ENCODE measurements around the gene TEAD4.

TEAD4 gene

GRCh38 chr12:3014641-3015040, 55.4 kb downstream of the TEAD4 start:
- Histone ChIP-seq H3K36me3 (no peaks in the 10 kb centered on the region), H3K27me3 (no peaks in the 10 kb centered on the region), H3K4me1 (no peaks in the 10 kb centered on the region), H3K9me3 (no peaks in the 10 kb centered on the region), H3K4me3 (ENCODE audit: low read depth, low read length) (no peak overlapping the region)
- no peak for DNase-seq
- TF ChIP-seq CTCF (IDR thresholded peaks at IDR 0.05; ENCODE audit: low read depth, low read length), result no peak

GRCh38 chr12:3015356-3015755, 56.2 kb downstream of the TEAD4 start:
- DNase-seq, result no peak
- no peaks in the 10 kb centered on the region for H3K4me1 ChIP-seq
- H3K9me3 ChIP-seq, result no peaks in the 10 kb centered on the region
- H3K27me3 ChIP-seq, result no peaks in the 10 kb centered on the region
- no peaks in the 10 kb centered on the region for H3K36me3 ChIP-seq
- no peak overlapping the region for H3K4me3 ChIP-seq (ENCODE audit: low read depth, low read length)
- no peak for TF ChIP-seq CTCF (IDR thresholded peaks at IDR 0.05; ENCODE audit: low read depth, low read length)

- Histone ChIP-seq H3K4me3 (ENCODE audit: low read depth, low read length) (no peak overlapping the region), H3K27me3 (no peaks in the 10 kb centered on the region), H3K9me3 (no peaks in the 10 kb centered on the region), H3K36me3 (no peaks in the 10 kb centered on the region), H3K4me1 (no peaks in the 10 kb centered on the region)
- DNase-seq, result no peak
- TF ChIP-seq CTCF (IDR thresholded peaks at IDR 0.05; ENCODE audit: low read depth, low read length), result no peak
Measured at GRCh38 chr12:3016191-3016590, 57.0 kb downstream of the TEAD4 start.

GRCh38 chr12:3017281-3017680, 58.1 kb downstream of the TEAD4 start:
- Histone ChIP-seq H3K27me3 (no peaks in the 10 kb centered on the region), H3K36me3 (no peaks in the 10 kb centered on the region), H3K4me1 (no peaks in the 10 kb centered on the region), H3K9me3 (no peaks in the 10 kb centered on the region), H3K4me3 (ENCODE audit: low read depth, low read length) (no peak overlapping the region)
- no peak for DNase-seq
- TF ChIP-seq CTCF (IDR thresholded peaks at IDR 0.05; ENCODE audit: low read depth, low read length), result no peak

GRCh38 chr12:3018284-3019004, 59.2 kb downstream of the TEAD4 start:
- DNase-seq, result no peak
- no peaks in the 10 kb centered on the region for H3K27me3 ChIP-seq
- H3K4me1 ChIP-seq, result no peaks in the 10 kb centered on the region
- H3K36me3 ChIP-seq, result no peaks in the 10 kb centered on the region
- H3K4me3 ChIP-seq (ENCODE audit: low read depth, low read length), result no peak overlapping the region
- TF ChIP-seq CTCF (IDR thresholded peaks at IDR 0.05; ENCODE audit: low read depth, low read length), result no peak
- no peaks in the 10 kb centered on the region for H3K9me3 ChIP-seq

GRCh38 chr12:3019005-3019680, 59.9 kb downstream of the TEAD4 start:
- Histone ChIP-seq H3K4me1 (no peaks in the 10 kb centered on the region), H3K9me3 (no peaks in the 10 kb centered on the region), H3K27me3 (no peaks in the 10 kb centered on the region), H3K36me3 (no peaks in the 10 kb centered on the region), H3K4me3 (ENCODE audit: low read depth, low read length) (no peak overlapping the region)
- DNase-seq, result no peak
- TF ChIP-seq CTCF (IDR thresholded peaks at IDR 0.05; ENCODE audit: low read depth, low read length), result no peak
